DOHH2 (cell line): Measurements from ENCODE around the gene ZNF219.

Experiments
- EZH2phosphoT487 ChIP-seq: fragments of 200-600 bp; sonication (generic); IDR thresholded peaks from 2 replicates; pipeline ENCODE4 v1.6.1; 2017; ENCODE audit warnings: borderline replicate concordance, mild to moderate bottlenecking, antibody characterized with exemption, low read length, moderate library complexity, mixed read lengths
- TF ChIP-seq, protein P1 (sequence below): fragments of 200-600 bp; sonication (generic); IDR thresholded peaks from one replicate; pipeline ENCODE4 v1.5.1; 2014; ENCODE audit warnings: antibody characterized with exemption, mild to moderate bottlenecking, low read depth, low read length; ENCODE audit not compliant: poor library complexity, severe bottlenecking

DNA sequence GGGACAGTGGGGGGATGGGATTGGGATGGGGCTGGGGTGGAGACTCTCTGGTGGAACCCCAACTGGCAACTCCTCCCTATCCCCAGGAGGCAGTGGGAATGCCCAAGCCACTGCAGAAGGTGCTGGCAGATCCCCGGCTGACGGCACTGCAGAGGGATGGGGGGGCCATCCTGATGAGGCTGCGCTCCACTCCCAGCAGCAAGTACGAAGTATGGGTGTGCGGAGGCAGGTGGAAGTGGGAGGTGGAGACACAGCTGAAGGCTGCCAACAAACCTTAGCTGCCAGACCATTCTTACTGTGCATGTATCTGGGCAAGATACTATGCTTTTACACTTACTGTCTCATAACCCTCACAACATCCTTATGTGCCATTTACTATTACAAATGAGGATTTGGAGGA lies 20.2 kb downstream of the ZNF219 start:
- TF ChIP-seq, protein P1, sequence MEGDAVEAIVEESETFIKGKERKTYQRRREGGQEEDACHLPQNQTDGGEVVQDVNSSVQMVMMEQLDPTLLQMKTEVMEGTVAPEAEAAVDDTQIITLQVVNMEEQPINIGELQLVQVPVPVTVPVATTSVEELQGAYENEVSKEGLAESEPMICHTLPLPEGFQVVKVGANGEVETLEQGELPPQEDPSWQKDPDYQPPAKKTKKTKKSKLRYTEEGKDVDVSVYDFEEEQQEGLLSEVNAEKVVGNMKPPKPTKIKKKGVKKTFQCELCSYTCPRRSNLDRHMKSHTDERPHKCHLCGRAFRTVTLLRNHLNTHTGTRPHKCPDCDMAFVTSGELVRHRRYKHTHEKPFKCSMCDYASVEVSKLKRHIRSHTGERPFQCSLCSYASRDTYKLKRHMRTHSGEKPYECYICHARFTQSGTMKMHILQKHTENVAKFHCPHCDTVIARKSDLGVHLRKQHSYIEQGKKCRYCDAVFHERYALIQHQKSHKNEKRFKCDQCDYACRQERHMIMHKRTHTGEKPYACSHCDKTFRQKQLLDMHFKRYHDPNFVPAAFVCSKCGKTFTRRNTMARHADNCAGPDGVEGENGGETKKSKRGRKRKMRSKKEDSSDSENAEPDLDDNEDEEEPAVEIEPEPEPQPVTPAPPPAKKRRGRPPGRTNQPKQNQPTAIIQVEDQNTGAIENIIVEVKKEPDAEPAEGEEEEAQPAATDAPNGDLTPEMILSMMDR: no peak
- no peak for TF ChIP-seq EZH2phosphoT487
